OCI-LY7 (cell line): ENCODE results near the gene SETD1A. TPM values are rescaled to one million over a fixed set of nuclear protein-coding genes. Genes with fewer than 3 reads are reported as not detected.

Source experiments
- BruUV-seq: library from RNA; stranded (reverse); fragments of 400-500 nt; replicated peaks from 2 replicates; lab custom pipeline; 2021; lab: Mats Ljungman, UMichigan
- CTCF ChIA-PET: fragments of 300-600 bp; sonication (Branson Sonifier 250); formaldehyde crosslinking; loops from one replicate; lab custom pipeline; 2022; ENCODE audit warnings: antibody characterized with exemption; ENCODE audit not compliant: unreplicated experiment; lab: Charles Lee
- POLR2A ChIA-PET: fragments of 300-600 bp; sonication (Branson Sonifier 250); formaldehyde crosslinking; loops from one replicate; lab custom pipeline; 2022; ENCODE audit warnings: antibody characterized with exemption; lab: Charles Lee
- DNase-seq: peaks from one replicate; pipeline ENCODE4 v3.0.0-alpha.2; 2015; ENCODE audit warnings: low spot score
- H2AFZ ChIP-seq: fragments of 200-600 bp; sonication (generic), shearing (Covaris generic); 2 replicates; pipeline ENCODE4 v1.6.1; 2014; ENCODE audit warnings: mild to moderate bottlenecking, antibody characterized with exemption, low read length, moderate library complexity
- H3K27ac ChIP-seq: fragments of 200-600 bp; sonication (generic); 2 replicates; pipeline ENCODE4 v1.5.1; 2014; ENCODE audit warnings: mixed run types, low read depth, mild to moderate bottlenecking, moderate library complexity, low read length, inconsistent platforms; ENCODE audit not compliant: poor library complexity, severe bottlenecking
- H3K36me3 ChIP-seq: fragments of 200-600 bp; sonication (generic); 2 replicates; pipeline ENCODE4 v1.6.1; 2014; ENCODE audit warnings: mild to moderate bottlenecking, antibody characterized with exemption, low read length, moderate library complexity, mixed read lengths; ENCODE audit not compliant: insufficient read depth
- H3K4me1 ChIP-seq: fragments of 200-600 bp; sonication (generic); 2 replicates; pipeline ENCODE4 v1.5.1; 2014; ENCODE audit warnings: mild to moderate bottlenecking, low read length; ENCODE audit not compliant: insufficient read depth, poor library complexity, severe bottlenecking
- H3K4me2 ChIP-seq: fragments of 200-600 bp; sonication (generic); 2 replicates; pipeline ENCODE4 v1.6.1; 2014; ENCODE audit warnings: mild to moderate bottlenecking, low read length
- H3K4me3 ChIP-seq: fragments of 200-600 bp; sonication (generic); 2 replicates; pipeline ENCODE4 v1.5.1; 2014; ENCODE audit warnings: mild to moderate bottlenecking, low read depth, low read length; ENCODE audit not compliant: poor library complexity, severe bottlenecking
- H3K79me2 ChIP-seq: fragments of 200-600 bp; sonication (generic); 2 replicates; pipeline ENCODE4 v1.6.1; 2016; ENCODE audit warnings: low read depth, mild to moderate bottlenecking, low read length, moderate library complexity, mixed read lengths; ENCODE audit not compliant: insufficient read depth
- H3K9me2 ChIP-seq: fragments of 200-600 bp; sonication (generic); 2 replicates; pipeline ENCODE4 v1.6.1; 2016; ENCODE audit warnings: mild to moderate bottlenecking, low read length, mixed read lengths; ENCODE audit not compliant: insufficient read depth
- H3K9me3 ChIP-seq: fragments of 200-600 bp; sonication (generic); 2 replicates; pipeline ENCODE4 v1.6.1; 2014; ENCODE audit warnings: mild to moderate bottlenecking, mixed run types, low read length, mixed read lengths
- H4K20me1 ChIP-seq: fragments of 200-600 bp; sonication (generic); 2 replicates; pipeline ENCODE4 v1.6.1; 2014; ENCODE audit warnings: mild to moderate bottlenecking, antibody characterized with exemption, low read length, moderate library complexity, mixed read lengths; ENCODE audit not compliant: insufficient read depth
- CTCF ChIP-seq: fragments of 200-600 bp; sonication (generic); conservative IDR thresholded peaks from 2 replicates; pipeline ENCODE4 v1.5.1; 2014; ENCODE audit warnings: mild to moderate bottlenecking, antibody characterized with exemption, low read length, moderate library complexity, mixed read lengths
- EZH2phosphoT487 ChIP-seq: fragments of 200-600 bp; sonication (generic); IDR thresholded peaks from 2 replicates; pipeline ENCODE4 v1.6.1; 2018; ENCODE audit warnings: low read depth, borderline replicate concordance, mild to moderate bottlenecking, mixed run types, antibody characterized with exemption, low read length, moderate library complexity, mixed read lengths
- intact Hi-C: fragments of 100-400 bp; cut with micrococcal nuclease; formaldehyde crosslinking; loops from one replicate; pipeline ENCODE4 v1.10.0; 2022; ENCODE audit not compliant: unreplicated experiment
- total RNA-seq, 2 experiments: library from RNA; depleted of rRNA in 1 of 2; stranded (reverse); fragments of >200 nt in 1 of 2; shearing (Covaris generic) in 1 of 2; gene quantifications; 2 replicates each; pipeline ENCODE4 v1.2.3, GENCODE V29; 2014 to 2022

The SETD1A gene
- total RNA-seq, 2 experiments from 2014 or later: 8.6 to 36.0 TPM

GRCh38 chr16:30944352-30944751 lies 13.2 kb upstream of the SETD1A start:
- POLR2A ChIA-PET: interaction anchor here (0.6 to 1.0 kb wide), 2 partner anchors 10 to 73 kb away, joined by 3 read pairs; no protein-coding TSS in a partner anchor
- peaks cover 21% of the 10 kb centered on the region for H3K4me1 ChIP-seq
- no peaks in the 10 kb centered on the region for H4K20me1 ChIP-seq
- peaks cover 26% of the 10 kb centered on the region for H3K36me3 ChIP-seq
- TF ChIP-seq CTCF (no peak), EZH2phosphoT487 (no peak)
- no TSS peak for BruUV-seq
- no peak overlapping the region for H3K27ac ChIP-seq
- H3K9me3 ChIP-seq: no peaks in the 10 kb centered on the region
- H3K79me2 ChIP-seq: no peaks in the 10 kb centered on the region
- CTCF ChIA-PET: interaction anchor here (0.6 kb wide), 1 partner anchor 21 kb away, joined by 3 read pairs; the partner anchor contains the start of gene FBXL19
- no peak overlapping the region for H3K4me3 ChIP-seq
- intact Hi-C loops: no loop called here
- no peak for DNase-seq
- H2AFZ ChIP-seq: no peak overlapping the region
- H3K9me2 ChIP-seq: no peaks in the 10 kb centered on the region
- H3K4me2 ChIP-seq: no peak overlapping the region

- Histone ChIP-seq H4K20me1 (no peaks in the 10 kb centered on the region), H3K79me2 (no peaks in the 10 kb centered on the region), H3K4me1 (peaks cover 29% of the 10 kb centered on the region), H3K4me2 (no peak overlapping the region), H3K9me3 (no peaks in the 10 kb centered on the region), H3K9me2 (no peaks in the 10 kb centered on the region), H3K27ac (no peak overlapping the region), H2AFZ (no peak overlapping the region), H3K36me3 (peaks cover 26% of the 10 kb centered on the region), H3K4me3 (no peak overlapping the region)
- no peak for DNase-seq
- no TSS peak for BruUV-seq
- ChIA-PET CTCF (interaction anchor here (0.6 kb wide), 1 partner anchor 179 kb away, joined by 3 read pairs; no protein-coding TSS in a partner anchor), POLR2A (interaction anchor here (0.6 kb wide), 1 partner anchor 233 kb away, joined by 3 read pairs; the partner anchor contains the start of gene FUS)
- intact Hi-C loops: no loop called here
- TF ChIP-seq CTCF: no peak
Observed at GRCh38 chr16:30946671-30947540, 10.6 kb upstream of the SETD1A start.

GRCh38 chr16:30947541-30947858 lies 10.1 kb upstream of the SETD1A start:
- TF ChIP-seq CTCF: no peak
- TF ChIP-seq EZH2phosphoT487: no peak
- peaks cover 21% of the 10 kb centered on the region for H3K36me3 ChIP-seq
- peaks cover 24% of the 10 kb centered on the region for H3K4me1 ChIP-seq
- no peak overlapping the region for H2AFZ ChIP-seq
- CTCF ChIA-PET: no interaction called here
- POLR2A ChIA-PET: no interaction called here
- DNase-seq: no peak
- intact Hi-C loops: no loop called here
- BruUV-seq: no TSS peak
- H3K4me3 ChIP-seq: no peak overlapping the region
- H4K20me1 ChIP-seq: no peaks in the 10 kb centered on the region
- no peaks in the 10 kb centered on the region for H3K79me2 ChIP-seq
- H3K4me2 ChIP-seq: no peak overlapping the region
- H3K27ac ChIP-seq: no peak overlapping the region
- no peaks in the 10 kb centered on the region for H3K9me3 ChIP-seq
- H3K9me2 ChIP-seq: no peaks in the 10 kb centered on the region
